Thyroid gland (tissue), 4 donors: ENCODE measurements around the gene PCBD2. TPM values are rescaled to one million over a fixed set of nuclear protein-coding genes. Genes with fewer than 3 reads are reported as not detected.

Experiments
- DNase-seq, 2 donors: peaks; one replicate each; pipeline ENCODE4 v3.0.0-alpha.2; 2019
- H3K27ac ChIP-seq, 3 donors: fragments of 200-600 bp; sonication (generic); 1 replicate in 2 of 3; 2 replicates in 1 of 3; pipeline ENCODE4 v1.5.1; 2016 to 2019; ENCODE audit warnings: mild to moderate bottlenecking in 1 of 3, moderate library complexity in 1 of 3
- H3K27me3 ChIP-seq: fragments of 200-600 bp; sonication (generic); one replicate; pipeline ENCODE4 v1.5.1; 2019
- H3K36me3 ChIP-seq, 2 donors: fragments of 200-600 bp; sonication (generic); one replicate each; pipeline ENCODE4 v1.5.1; 2016 to 2019
- H3K4me1 ChIP-seq, 2 donors: fragments of 200-600 bp; sonication (generic); one replicate each; pipeline ENCODE4 v1.5.1; 2017 to 2019
- H3K4me3 ChIP-seq, 3 donors: fragments of 200-600 bp; sonication (generic); replicated peaks in 1 of 3; 1 replicate in 2 of 3; 2 replicates in 1 of 3; pipeline ENCODE4 v1.5.1; 2016; ENCODE audit warnings: mild to moderate bottlenecking in 1 of 3
- H3K9me3 ChIP-seq: fragments of 200-600 bp; sonication (generic); one replicate; pipeline ENCODE4 v1.5.1; 2017
- CTCF ChIP-seq, 6 experiments: fragments of 200-600 bp in 3 of 6; fragments of 450-650 bp in 3 of 6; sonication (generic) in 3 of 6; IDR thresholded peaks; one replicate each; pipeline ENCODE4 v1.5.1; 2016 to 2019; ENCODE audit warnings: antibody characterized with exemption in 6 of 6, mild to moderate bottlenecking in 2 of 6, inconsistent platforms in 1 of 6, moderate library complexity in 1 of 6
- POLR2A ChIP-seq, 2 donors: fragments of 450-650 bp; IDR thresholded peaks; one replicate each; pipeline ENCODE4 v1.6.1; 2017; ENCODE audit warnings: antibody characterized with exemption in 2 of 2, mild to moderate bottlenecking in 2 of 2, moderate library complexity in 1 of 2
- WGBS, 2 donors: methylation state at CpG; one replicate each; pipeline ENCODE4 v1.1.5; 2017; 5-methylcytosine and 5-hydroxymethylcytosine counted together
- intact Hi-C: fragments of 100-400 bp; cut with DNase I; formaldehyde crosslinking; loops from one replicate; pipeline ENCODE4 v1.15.1; 2023
- total RNA-seq, 4 donors: library from RNA; depleted of rRNA; stranded (reverse); fragments of >200 nt; gene quantifications; one replicate each; pipeline ENCODE4 v1.2.3, GENCODE V29; 2016

Gene PCBD2
- total RNA-seq, 4 donors from 2014 or later: 12.6 to 24.4 (median 17.7) TPM

GRCh38 chr5:134918861-134919260, 13.9 kb downstream of the PCBD2 start:
- DNase-seq: no peak
- H3K4me1 ChIP-seq: peaks cover 11 to 17% of the 10 kb centered on the region in 2 donors
- no peak overlapping the region for H3K27ac ChIP-seq
- H3K36me3 ChIP-seq: peaks cover 13 to 15% of the 10 kb centered on the region in 2 donors
- TF ChIP-seq POLR2A (IDR thresholded peaks at IDR 0.05) (no peak), CTCF (IDR thresholded peaks at IDR 0.05) (no peak)
- intact Hi-C loops: loop anchor here (10.0 kb wide), 1 partner anchor 276 kb away; no protein-coding TSS in a partner anchor
- H3K9me3 ChIP-seq: no peaks in the 10 kb centered on the region
- WGBS, 2 donors: 95 to 97% methylated on average over 3 of the region's 3 CpGs
- H3K4me3 ChIP-seq: no peak overlapping the region
- H3K27me3 ChIP-seq: no peaks in the 10 kb centered on the region

- TF ChIP-seq POLR2A (IDR thresholded peaks at IDR 0.05) (no peak), CTCF (IDR thresholded peaks at IDR 0.05) (no peak)
- Histone ChIP-seq H3K4me3 (no peak overlapping the region), H3K4me1 (peaks cover 11 to 17% of the 10 kb centered on the region in 2 donors), H3K36me3 (peaks cover under 1 to 1% of the 10 kb centered on the region in 2 donors), H3K9me3 (no peaks in the 10 kb centered on the region), H3K27me3 (no peaks in the 10 kb centered on the region), H3K27ac (peak overlapping the region; percentile 17 to 58 (median 37))
- intact Hi-C loops: no loop called here
- 89 to 93% methylated on average over 9 of the region's 9 CpGs for WGBS, 2 donors
- DNase-seq: peak; percentile 61 to 68
These were observed 16.1 kb downstream of the PCBD2 start for GRCh38 chr5:134920848-134921575.

GRCh38 chr5:134932508-134932907, 27.6 kb downstream of the PCBD2 start:
- Histone ChIP-seq H3K9me3 (no peaks in the 10 kb centered on the region), H3K36me3 (no peaks in the 10 kb centered on the region), H3K4me1 (peaks cover 0 to 4% of the 10 kb centered on the region in 2 donors), H3K27me3 (no peaks in the 10 kb centered on the region), H3K4me3 (no peak overlapping the region), H3K27ac (no peak overlapping the region)
- no peak for TF ChIP-seq CTCF (IDR thresholded peaks at IDR 0.05)
- TF ChIP-seq POLR2A (IDR thresholded peaks at IDR 0.05): no peak
- WGBS, 2 donors: 97 to 99% methylated on average over 3 of the region's 3 CpGs
- DNase-seq: no peak
- intact Hi-C loops: no loop called here

GRCh38 chr5:134934202-134934601, 29.3 kb downstream of the PCBD2 start:
- no peak for DNase-seq
- no peaks in the 10 kb centered on the region for H3K27me3 ChIP-seq
- H3K4me3 ChIP-seq: no peak overlapping the region
- no peaks in the 10 kb centered on the region for H3K9me3 ChIP-seq
- WGBS, 2 donors: 95 to 98% methylated on average over 5 of the region's 5 CpGs
- TF ChIP-seq CTCF (IDR thresholded peaks at IDR 0.05): no peak
- no peak for TF ChIP-seq POLR2A (IDR thresholded peaks at IDR 0.05)
- intact Hi-C loops: no loop called here
- H3K27ac ChIP-seq: no peak overlapping the region
- H3K4me1 ChIP-seq: peaks cover 0 to 4% of the 10 kb centered on the region in 2 donors
- no peaks in the 10 kb centered on the region for H3K36me3 ChIP-seq
